Mucosa of gallbladder (tissue), 1 donor: ENCODE data around the gene CACNA1I. TPM values are rescaled to one million over a fixed set of nuclear protein-coding genes. Genes with fewer than 3 reads are reported as not detected.
A peak's percentile ranks its signal among the peaks of the same experiment; 100 is the strongest.

Source experiments
- DNase-seq: peaks from one replicate; pipeline ENCODE4 v3.0.0-alpha.2; 2020; ENCODE audit warnings: low spot score
- total RNA-seq: library from RNA; stranded (reverse); gene quantifications from one replicate; pipeline ENCODE4 v1.2.1, GENCODE V29; 2021
- donor health status: DM: no; HTN: no; CAD: no.

The CACNA1I gene
- total RNA-seq, 1 donor from 2014 or later = 0.43 TPM

- no peak for DNase-seq
Observed at GRCh38 chr22:39623603-39624500, 53.3 kb downstream of the CACNA1I start.

- DNase-seq = no peak
Observed at GRCh38 chr22:39624501-39624821, 53.9 kb downstream of the CACNA1I start.

GRCh38 chr22:39625569-39626537 lies 55.3 kb downstream of the CACNA1I start:
- DNase-seq = no peak

GRCh38 chr22:39627208-39627607 lies 56.7 kb downstream of the CACNA1I start:
- DNase-seq = no peak

GRCh38 chr22:39627865-39628562 lies 57.5 kb downstream of the CACNA1I start:
- no peak for DNase-seq

GRCh38 chr22:39628563-39629080 lies 58.1 kb downstream of the CACNA1I start:
- DNase-seq = no peak

- no peak for DNase-seq
Observed at GRCh38 chr22:39629851-39630250, 59.3 kb downstream of the CACNA1I start.

GRCh38 chr22:39630721-39631120 lies 60.2 kb downstream of the CACNA1I start:
- DNase-seq = no peak

- no peak for DNase-seq
Observed at GRCh38 chr22:39631381-39632286, 61.1 kb downstream of the CACNA1I start.

- DNase-seq = peak; percentile 59
Observed at GRCh38 chr22:39634530-39635405, 64.2 kb downstream of the CACNA1I start.

GRCh38 chr22:39635719-39636118 lies 65.2 kb downstream of the CACNA1I start:
- DNase-seq = no peak

GRCh38 chr22:39638958-39639357 lies 68.4 kb downstream of the CACNA1I start:
- DNase-seq = no peak

GRCh38 chr22:39641660-39642310 lies 71.2 kb downstream of the CACNA1I start:
- no peak for DNase-seq

GRCh38 chr22:39643311-39644083 lies 72.9 kb downstream of the CACNA1I start:
- no peak for DNase-seq

- no peak for DNase-seq
Observed at GRCh38 chr22:39645532-39645931, 75.0 kb downstream of the CACNA1I start.

GRCh38 chr22:39646398-39647063 lies 76.0 kb downstream of the CACNA1I start:
- no peak for DNase-seq

GRCh38 chr22:39647836-39648629 lies 77.5 kb downstream of the CACNA1I start:
- DNase-seq = no peak
